HG02970 (cell line): ENCODE results near the gene PPP1R1B.
"Not testable (repeated sequence)": the region's sequence is repeated elsewhere in the genome, so short reads cannot be mapped to it uniquely, and the experiment has no call there.

Source experiments
- ATAC-seq: cut with Tn5 transposase; IDR thresholded peaks from one replicate; pipeline ENCODE4 v1.9.1; 2021; ENCODE audit warnings: mild to moderate bottlenecking, moderate library complexity, moderate number of reproducible peaks; ENCODE audit not compliant: unreplicated experiment, low FRiP score

The PPP1R1B gene

DNA sequence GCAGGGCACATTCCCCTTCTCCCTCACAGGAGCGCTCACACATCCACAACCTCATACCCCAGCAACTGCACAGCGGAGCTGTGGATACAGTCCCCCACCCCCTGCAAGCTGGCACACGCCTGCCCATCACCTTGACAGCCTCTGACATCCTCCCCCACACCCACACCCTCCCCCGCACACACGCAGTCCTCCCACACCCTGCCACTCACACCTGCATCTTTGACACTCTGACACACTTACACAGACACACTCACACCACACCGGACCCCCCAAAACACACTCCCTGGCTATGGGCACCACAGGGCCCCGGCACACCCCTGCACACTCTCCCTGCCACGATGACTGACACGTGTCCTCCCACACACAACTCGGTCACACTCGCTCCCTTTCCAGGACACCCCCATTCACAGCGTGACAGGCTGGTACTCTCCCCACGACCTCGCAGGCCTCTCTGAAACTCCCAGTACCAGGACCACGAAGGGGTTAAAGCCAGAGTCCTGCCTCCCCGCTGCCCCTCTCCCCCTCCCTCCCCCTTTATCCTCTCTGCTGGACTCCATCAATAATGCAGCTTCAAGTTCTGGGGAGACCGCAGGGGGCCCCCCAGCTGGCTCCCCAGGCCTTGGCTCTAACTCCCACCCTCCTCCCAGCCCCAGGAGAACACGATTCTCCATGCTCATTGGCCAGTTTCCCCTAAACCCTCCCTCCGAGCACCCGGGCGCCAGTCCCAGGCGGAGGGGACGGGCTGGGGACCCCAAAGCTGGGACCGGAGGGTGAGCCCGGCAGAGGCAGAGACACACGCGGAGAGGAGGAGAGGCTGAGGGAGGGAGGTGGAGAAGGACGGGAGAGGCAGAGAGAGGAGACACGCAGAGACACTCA, at the start of gene PPP1R1B:
Gene PPP1R1B (plus strand): TSS at position 782 of the 876 bp plus-strand sequence. CDS start 441 bp downstream, outside the sequence.
- ATAC-seq = no peak

DNA sequence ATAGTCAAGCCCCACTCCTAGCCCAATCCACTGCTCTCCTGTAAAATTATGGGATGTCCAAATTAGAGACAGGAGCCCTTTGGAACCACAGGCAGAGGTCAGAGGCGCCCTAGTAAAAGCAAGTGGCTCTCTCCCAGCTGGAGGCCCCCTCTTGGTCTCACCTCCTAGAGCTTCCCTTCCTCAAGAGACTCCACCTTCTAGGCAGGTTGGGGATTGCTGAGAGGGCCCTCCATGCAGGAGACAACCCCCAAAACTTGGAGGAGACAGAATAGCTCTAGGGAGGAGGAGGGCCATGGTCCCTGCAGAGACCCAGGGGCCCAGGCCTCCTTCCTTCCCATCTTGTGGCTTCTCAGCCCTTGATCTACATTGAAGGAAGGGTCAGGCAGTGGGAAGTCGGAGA, 48.5 kb upstream of the PPP1R1B start:
- no peak for ATAC-seq

DNA sequence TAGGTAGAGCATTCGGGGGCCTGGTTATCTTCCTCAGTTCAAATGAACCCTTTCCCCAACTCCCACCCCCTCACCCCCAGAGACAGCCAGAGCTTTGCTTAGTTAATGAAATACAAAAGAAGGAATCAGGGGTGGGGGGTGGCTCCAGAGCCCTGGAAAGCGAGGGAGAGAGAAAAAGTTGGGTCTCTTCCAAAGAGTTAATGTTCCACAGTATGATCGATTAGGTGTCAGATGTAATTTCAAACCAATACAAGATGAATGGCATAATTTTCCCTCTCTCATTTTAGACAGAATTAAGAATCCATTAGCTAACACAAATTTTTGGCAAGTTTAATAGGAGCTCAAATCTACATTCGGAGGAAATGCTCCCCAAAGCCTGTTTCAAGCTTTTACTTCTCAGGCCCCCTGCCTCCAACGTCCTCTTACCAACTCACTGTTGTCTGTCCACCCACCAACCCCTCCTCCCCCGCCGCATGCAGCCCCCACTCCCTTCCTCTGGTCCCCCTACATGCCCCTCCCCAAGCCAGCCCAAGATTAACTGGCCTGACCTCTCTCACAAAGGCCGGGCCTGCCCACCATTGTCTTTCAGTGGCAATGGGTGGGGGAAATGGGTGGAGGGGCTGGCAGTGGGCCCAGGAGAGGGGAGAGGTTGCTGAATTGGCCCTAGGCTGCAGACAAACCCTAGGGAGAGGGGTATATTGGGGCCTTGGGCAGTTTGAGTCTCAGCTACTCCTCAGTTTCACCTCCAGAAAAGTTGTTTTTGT, 47.3 kb upstream of the PPP1R1B start:
- ATAC-seq = no peak

DNA sequence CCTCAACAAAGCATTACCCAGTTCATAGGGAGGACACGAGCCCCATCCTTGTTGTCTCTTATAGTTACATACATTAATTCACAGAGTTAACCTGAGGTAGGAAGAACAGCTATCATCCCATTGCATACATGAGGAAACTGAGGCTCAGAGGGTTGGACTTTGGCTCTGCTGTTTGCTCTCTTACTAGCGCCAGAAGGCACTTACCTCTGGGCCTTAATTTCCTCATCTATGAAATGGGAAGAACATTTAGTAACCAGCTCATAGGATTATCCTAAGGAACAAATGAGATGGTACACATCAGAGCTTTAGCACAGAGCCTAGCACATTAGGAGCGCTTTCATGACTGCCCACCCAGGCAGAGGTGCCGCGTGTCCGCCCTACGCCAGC, 46.7 kb upstream of the PPP1R1B start:
- ATAC-seq = no peak

DNA sequence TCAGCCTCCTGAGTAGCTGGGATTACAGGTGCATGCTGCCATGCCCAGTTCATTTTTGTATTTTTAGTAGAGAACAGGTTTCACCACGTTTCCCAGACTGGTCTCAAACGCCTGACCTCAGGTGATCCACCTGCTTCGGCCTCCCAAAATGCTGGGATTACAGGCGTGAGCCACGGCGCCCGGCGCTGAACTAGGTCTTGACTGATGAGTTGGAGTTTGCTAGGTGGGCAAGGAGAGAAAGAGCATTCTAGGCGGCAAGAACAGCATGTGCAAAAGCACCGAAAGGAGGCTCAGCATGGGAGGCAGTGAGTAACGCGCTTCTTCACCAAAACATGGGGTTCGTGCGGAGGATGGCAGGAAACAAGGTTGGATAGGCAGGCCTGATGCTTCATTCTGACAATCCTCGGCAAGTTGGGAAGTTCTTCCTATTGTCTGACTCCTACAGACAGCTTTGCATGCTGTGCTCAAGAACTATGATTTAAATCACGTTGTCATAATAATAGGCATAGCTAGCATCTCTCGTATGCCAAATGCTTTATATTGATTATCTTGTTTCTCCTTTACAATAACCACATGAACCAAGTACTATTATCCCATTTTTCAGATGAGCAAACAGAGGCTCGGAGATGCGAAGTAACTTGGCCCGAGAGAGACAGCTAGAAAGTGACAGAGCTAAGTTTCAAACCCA, 45.5 kb upstream of the PPP1R1B start:
- no peak for ATAC-seq

DNA sequence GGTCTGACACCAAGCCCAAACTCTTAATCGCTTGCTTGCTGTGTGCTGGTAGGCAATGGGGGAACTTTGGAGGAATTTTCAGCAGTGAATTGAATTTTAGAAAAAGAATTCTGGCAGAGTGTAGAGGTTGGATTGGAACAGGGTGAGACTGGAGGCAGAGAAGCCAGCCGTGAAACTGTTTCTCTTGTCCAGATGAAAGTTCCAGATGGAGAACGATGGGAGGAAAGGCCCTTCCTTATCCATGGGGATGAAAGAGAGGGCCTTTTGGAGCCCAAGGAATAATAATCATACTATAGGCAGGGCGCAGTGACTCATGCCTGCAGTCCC, 45.0 kb upstream of the PPP1R1B start:
- ATAC-seq = no peak

DNA sequence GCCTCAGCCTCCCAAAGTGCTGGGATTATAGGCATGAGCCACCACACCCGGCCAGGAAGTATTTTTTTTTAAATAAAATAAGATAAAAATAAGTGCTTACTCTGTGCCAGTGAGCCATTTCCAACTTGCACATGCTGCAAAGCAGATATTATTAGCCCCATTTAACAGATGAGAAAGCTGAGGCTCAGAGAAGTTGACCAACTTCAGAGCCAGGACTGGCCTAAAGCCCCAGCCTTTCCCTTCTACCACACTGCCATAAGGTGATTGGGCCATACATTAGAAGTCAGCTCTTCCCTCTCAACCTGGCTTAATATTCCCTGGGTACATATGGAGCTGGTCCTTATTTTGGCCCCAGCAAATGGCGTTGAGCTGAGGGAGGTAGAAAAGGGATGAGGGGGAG, 44.1 kb upstream of the PPP1R1B start:
- ATAC-seq = no peak

DNA sequence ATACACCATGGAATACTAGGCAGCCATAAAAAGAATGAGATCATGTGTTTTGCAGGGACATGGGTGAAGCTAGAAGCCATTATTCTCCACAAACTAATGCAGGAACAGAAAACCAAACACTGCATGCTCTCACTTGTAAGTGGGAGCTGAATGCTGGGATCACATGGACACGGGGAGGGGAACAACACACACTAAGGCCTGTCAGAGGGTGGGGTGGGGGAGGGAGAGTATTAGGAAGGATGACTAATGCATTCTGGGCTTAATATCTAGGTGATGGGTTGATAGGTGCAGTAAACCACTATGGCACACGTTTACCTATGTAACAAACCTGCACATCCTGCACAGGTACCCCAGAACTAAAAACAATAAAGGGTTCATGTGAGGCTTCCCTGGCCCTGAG, 36.6 kb upstream of the PPP1R1B start:
- ATAC-seq = not testable (repeated sequence)

DNA sequence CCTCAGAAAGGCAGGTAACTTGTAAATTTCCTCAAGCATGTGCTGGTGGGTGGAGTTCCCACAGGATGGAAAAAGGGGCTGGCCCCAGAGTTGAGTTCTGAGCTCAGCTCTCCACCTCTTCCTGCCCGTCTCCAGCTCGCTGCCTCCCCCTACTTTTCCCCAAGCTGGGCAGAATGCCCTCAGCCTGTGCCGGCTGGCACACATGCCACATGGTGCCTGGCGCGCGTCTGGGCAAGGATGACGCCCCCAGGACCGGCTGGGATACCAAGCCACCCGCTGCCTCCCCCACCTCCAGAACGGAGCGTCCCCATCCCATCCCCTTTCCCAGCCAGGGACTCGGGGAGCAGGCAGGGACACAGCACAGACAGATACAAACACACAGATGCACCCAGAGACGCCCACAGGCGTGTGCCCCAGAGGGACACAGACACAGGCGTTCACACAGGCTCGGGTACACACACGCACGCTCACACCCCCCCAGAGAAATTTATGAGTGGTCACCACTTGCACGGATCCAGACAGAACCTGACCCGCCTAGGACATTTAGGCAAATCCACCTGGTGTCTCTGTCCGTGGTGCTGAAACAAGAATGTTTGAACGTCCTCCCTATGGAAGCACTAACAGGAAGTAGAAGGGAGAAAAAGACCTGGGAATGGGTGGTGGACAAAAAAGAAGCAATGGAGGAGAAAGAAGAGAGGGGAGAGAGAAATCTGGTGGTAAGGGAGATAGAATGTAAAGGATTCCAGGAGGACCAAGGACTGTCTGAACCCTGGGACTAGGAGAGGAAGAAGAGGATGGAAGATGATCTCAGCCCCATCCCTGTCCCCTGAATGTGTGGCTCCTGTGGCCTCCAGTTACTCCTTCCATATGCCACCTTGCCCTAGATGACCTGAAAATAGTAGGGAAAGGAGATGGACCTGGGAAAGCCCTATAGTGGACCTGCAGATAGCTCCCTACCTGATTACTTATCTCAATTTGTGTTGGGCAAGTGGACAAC, 34.5 kb upstream of the PPP1R1B start:
- no peak for ATAC-seq

DNA sequence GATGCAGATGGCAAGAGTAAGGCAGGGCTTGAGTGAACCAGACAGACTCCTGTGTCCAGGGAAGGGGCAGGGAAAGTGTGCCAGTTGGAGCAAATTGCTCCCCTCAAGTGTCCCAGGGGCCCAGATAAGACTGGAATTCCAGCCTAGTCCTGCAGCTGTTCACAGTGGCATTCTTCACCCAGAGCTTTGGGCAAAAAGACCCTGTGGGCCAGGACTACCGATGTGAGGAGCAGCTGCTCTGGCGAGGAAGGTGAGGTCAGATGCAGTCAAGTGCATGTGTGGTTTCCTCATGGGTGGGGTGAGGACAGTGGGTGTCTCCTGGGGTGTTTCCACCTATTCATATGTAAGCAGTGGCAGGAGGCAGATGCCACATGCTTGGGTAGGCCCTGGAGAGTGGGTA, 33.4 kb upstream of the PPP1R1B start:
- no peak for ATAC-seq

DNA sequence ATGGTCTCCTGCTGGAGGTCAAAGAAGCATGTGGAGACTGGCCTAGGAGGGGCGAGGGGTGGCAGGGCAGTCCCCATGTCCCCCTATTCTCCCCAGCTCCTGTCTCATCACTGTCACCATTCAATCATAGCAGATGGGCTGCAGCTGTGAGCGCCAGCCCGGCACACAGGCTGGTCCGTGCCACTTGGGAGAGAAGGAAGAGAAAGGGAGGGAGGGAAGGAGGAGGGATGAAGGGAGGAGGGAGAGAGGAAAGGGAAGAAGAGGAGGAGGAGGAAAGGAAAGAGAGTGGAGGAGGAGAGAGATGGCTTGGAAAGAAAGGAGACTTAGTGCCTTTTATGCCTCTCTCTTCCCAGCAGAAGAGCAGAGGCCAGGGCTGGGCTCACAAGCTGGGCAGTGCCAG, 31.5 kb upstream of the PPP1R1B start:
- ATAC-seq = no peak

DNA sequence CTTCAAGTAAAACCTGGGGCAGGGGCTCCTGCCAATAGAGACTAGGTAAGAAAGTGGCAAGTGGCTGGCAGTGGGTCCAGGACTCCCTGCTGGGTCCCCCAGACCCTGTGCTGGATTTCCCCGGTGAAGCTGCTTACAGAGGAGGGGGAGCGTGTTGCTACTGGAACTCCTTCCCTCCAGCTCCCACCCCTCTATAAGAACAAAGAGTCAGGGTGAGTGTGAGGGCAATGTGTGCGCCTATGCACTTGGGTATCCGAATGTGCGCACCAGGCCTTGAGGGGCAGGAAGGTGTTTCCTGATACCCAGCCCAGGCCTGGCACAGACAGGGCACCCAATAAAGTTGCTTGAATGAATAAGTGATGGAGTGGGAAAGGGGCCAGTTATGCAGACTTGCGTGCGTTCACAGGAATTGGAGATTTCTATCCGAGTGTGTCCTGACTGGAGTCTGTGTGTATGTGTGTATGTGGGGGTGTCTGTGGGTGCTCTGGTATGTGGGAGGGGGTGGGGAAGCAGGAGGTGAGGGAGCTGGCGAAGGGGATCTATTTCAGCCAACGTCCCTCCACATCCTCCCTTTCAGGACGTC, 30.7 kb upstream of the PPP1R1B start:
- no peak for ATAC-seq

DNA sequence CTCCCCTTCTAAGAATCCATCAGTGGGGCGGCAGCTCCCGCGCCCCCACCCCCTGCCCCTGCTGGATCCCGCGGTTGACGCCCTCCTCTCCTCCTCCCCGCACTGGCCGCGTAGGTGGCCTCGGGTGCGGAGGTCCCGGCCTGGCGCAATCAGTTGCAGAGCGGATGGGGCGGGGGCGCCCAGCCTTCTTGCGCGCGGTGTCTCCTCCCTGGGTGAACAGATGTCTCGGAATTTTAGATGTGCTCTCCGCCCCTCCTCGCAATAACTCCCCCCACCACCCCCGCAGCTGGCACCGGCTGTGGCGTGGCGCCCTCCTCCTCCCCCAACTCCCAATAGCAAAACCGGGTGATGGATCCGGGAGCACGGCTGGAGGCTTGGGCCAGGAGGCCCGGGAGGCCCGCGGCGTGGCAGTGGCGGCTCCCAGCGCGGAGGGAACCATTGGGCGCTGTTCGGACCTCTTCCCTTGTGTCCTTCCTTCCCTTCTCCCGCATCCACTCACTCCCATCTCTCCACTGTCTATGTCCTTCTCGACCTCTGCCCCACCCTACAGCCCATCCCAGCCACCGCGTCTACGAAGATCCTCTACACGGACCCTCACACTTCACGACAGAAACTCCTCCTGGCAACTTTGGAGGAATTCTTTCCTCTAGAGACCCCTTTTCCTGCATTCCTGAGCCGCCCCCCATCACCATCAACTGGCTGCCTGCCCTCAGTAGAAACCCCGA, 30.0 kb upstream of the PPP1R1B start:
- ATAC-seq = no peak

DNA sequence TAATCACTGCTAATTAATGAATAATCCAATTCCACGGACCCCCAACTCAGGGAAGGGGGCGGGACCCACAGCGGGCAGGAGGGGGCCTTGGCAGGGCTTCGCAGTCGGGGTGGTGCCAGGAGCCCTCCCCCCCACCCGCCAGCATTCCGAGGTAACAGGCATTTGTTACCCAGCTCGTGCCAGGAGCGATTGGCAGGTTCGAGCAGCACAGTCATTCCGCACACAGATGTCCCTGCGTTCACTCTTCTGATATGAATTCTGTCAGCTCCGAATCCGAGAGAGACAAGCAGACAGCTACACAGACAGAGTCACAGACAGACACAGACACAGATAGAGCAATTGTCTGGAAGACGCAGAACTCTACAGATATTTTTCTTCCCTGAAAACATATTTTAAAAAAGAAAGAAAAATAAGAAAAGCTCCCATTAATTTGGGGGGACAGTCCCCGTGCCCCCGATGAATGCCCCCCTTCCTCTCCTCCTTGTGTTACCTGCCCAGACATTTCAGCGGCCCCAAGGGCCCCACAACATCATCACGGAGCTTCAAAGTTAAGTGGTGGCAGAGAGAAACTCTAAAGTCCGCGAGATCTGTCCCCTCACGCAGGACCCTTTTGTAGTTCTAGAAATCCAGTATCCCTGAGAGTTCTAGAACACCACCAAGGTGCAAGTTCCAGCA, 29.2 kb upstream of the PPP1R1B start:
- ATAC-seq = no peak

DNA sequence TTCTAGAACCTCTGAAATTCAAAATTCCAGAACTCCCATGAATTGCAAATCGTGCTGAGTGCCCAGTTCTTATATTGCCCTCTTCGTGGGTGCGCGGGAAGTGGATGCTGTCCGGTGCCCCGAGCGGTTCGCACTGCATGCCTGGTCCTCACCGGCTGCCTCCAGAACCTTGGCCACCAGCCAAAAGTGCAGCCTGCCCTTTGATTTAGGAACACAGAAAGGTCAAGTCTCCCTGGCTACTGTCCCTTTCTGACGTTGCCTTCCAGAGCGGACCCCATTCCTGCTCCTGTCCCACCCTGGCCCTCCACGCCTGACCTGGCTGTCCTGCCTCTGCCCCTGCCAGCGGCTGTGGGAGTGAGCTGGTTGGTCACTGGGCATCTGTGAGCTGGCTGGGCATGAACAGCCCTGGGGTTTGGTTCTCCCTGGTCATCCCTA, 28.7 kb upstream of the PPP1R1B start:
- no peak for ATAC-seq

DNA sequence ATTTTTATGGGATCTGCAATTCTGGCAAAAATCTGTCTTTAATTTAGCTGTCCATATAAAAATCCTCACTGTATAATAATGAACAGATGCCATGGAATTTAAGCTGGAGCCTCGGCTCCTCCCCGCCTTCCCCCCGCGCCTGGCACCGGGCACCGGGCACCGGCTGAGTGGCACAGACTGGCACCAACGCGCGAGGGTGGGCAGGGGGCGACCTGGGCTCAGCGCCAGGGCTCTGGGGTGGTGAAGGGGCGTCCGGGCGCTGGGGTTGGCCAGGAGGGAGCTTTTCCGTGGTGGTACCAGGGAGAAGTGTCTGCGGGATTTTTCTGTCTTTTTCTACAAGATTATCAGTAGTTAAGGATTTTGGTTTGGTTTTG, 28.1 kb upstream of the PPP1R1B start:
- ATAC-seq = no peak

DNA sequence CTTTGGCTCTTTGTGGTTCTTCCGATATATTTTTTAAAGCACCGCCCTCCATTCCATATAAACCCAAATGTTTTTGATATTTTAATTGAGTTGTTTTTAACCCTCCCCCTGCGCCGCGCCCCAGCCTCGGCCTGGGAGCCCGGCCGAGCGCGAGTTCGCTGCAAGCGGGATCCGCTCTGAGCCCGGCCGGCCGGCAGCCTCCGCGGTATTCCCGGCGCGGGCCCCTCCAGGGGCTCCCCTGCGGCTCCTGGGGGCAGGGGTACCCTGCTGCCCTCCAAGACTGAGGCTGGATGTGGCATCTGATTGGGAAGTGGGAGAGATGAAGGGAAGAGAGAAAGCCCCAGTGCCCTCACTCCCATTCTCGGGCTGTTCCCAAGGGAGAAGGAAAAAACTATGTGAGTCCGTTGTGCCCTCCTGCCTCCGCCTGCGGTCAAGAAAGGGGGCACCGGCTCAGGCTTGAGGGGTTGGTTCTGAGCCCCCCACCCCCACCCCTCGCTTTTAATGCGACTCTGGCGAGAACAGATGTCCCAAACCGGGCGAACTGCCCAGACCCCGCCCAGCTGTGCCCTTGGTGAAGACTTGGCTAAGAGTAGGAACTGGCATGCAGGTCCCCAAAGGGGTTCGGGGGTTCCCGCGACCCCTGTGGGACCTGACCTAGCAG, 27.6 kb upstream of the PPP1R1B start:
- no peak for ATAC-seq

DNA sequence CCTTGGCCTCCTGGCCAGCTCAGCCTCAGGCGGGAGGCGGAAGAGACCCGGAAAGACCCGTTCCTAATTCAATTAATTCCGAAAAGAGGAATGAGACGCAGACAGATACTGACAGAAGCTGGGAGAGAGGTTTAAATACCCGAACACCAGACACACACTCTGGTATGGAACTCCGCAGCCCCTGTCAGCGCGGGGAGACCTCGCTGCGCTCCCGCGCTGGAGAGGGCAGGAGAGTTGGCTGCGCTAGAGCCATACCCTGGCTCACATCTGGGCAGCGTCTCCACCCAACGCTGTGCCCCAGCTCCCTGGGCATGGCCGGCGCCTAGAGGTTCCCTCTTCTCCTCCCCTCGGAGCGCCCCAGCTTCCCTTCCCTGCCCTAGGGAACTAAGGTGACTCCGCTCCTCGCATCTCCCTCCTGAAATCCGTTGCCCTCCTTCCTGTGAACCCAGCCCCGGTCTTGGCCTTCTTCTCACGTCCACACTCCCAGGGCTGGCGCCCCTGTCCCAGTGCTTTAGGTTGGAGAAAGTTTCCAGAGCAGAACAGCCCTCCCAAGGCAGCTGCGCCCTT, 27.0 kb upstream of the PPP1R1B start:
- ATAC-seq = no peak
